ENCODE results near the gene UBN2. TPM values are rescaled to one million over a fixed set of nuclear protein-coding genes. Genes with fewer than 3 reads are reported as not detected.

The UBN2 gene
- total RNA-seq, 3 donors from 2014 or later = 18.7 to 28.2 (median 26.0) TPM

DNA sequence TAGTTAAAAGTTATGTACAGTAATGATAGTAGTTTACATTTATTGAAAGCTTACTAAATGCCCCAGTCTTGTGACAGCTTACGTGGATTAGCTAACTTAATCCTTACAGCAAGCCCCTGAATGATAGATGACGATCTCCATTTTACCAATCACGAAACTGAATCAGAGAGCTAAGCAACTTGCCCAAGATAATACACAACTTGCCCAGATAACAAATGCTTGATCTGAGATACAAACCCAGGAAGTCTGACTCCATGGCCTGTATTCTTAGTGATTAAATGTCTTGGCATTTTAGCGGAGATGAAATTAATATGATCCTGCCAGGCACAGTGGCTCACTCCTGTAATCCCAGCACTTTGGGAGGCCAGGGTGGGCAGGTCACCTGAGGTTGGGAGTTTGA is 63.2 kb downstream of the UBN2 start:
- Histone ChIP-seq H3K36me3 (ENCODE audit: low read depth) (no peaks in the 10 kb centered on the region), H3K9me3 (no peaks in the 10 kb centered on the region), H3K4me1 (ENCODE audit: low read depth) (peaks cover 6% of the 10 kb centered on the region), H3K4me3 (no peak overlapping the region)
- ATAC-seq (no peak), DNase-seq (no peak)
- TF ChIP-seq, protein P1, sequence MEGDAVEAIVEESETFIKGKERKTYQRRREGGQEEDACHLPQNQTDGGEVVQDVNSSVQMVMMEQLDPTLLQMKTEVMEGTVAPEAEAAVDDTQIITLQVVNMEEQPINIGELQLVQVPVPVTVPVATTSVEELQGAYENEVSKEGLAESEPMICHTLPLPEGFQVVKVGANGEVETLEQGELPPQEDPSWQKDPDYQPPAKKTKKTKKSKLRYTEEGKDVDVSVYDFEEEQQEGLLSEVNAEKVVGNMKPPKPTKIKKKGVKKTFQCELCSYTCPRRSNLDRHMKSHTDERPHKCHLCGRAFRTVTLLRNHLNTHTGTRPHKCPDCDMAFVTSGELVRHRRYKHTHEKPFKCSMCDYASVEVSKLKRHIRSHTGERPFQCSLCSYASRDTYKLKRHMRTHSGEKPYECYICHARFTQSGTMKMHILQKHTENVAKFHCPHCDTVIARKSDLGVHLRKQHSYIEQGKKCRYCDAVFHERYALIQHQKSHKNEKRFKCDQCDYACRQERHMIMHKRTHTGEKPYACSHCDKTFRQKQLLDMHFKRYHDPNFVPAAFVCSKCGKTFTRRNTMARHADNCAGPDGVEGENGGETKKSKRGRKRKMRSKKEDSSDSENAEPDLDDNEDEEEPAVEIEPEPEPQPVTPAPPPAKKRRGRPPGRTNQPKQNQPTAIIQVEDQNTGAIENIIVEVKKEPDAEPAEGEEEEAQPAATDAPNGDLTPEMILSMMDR (IDR thresholded peaks at IDR 0.05) = no peak
- intact Hi-C loops (cut with DNase I, micrococcal nuclease) = no loop called here

DNA sequence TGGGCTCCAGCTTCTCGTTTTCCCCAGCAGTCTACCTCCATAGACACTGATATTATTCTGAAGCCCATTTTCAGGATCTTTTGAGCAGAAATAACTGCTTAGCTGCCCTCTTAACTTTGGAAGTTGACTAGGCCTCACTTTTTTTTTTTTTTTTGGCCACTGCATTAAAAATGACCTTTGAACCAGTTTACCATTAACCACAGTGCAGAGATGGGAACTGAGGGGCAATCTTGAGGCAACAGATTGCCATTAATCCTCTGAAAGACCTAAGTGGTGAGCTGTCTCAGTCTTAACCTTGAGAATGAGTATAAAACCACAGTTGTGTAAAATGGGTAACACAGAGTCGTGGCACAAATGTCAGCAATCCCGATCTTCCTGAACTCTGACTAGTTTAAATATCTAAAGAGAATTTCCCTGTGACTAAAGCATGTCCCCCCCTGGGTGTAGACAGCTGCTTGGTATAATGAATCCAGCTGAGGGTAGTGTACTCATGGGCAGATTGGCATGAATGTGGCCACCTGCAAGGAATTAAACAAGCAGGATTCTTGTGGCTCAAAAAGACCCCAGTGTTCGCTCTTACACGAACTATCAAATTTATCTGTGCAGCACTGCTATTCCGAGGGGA is 64.0 kb downstream of the UBN2 start:
- TF ChIP-seq, protein P1 (IDR thresholded peaks at IDR 0.05) = no peak
- intact Hi-C loops (cut with DNase I, micrococcal nuclease) = no loop called here
- H3K9me3 ChIP-seq = no peaks in the 10 kb centered on the region
- H3K36me3 ChIP-seq (ENCODE audit: low read depth) = no peaks in the 10 kb centered on the region
- no peak overlapping the region for H3K4me3 ChIP-seq
- no peak for ATAC-seq
- H3K4me1 ChIP-seq (ENCODE audit: low read depth) = peaks cover 12% of the 10 kb centered on the region
- DNase-seq = no peak

- H3K4me3 ChIP-seq = no peak overlapping the region
- no peak for DNase-seq
- no peaks in the 10 kb centered on the region for H3K36me3 ChIP-seq (ENCODE audit: low read depth)
- H3K4me1 ChIP-seq (ENCODE audit: low read depth) = peaks cover 30% of the 10 kb centered on the region
- intact Hi-C loops (cut with DNase I, micrococcal nuclease) = no loop called here
- no peaks in the 10 kb centered on the region for H3K9me3 ChIP-seq
- ATAC-seq = peak; percentile 84
- TF ChIP-seq, protein P1 (IDR thresholded peaks at IDR 0.05) = no peak
Observed at GRCh38 chr7:139297795-139298194, 66.8 kb downstream of the UBN2 start.

DNA sequence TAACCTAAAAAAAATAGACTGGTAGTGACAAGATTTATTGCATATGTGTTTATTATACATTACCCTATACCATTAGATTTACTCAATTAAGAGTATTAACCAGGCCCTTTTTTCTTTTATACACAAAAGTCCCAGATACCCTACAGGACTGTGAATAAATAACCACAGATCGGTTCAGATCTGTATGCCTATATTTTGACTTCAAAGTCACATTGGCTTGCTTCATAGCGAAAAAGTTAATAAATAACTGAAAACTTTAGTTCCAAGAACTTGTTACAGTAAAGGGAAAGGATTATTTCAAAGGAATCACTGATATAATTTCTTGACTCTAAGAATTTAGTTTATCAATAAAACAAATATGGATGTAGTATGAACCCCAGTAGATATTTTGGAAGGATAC is 68.3 kb downstream of the UBN2 start:
- no peak for ATAC-seq
- intact Hi-C loops (cut with DNase I, micrococcal nuclease) = no loop called here
- Histone ChIP-seq H3K36me3 (ENCODE audit: low read depth) (no peaks in the 10 kb centered on the region), H3K4me1 (ENCODE audit: low read depth) (peaks cover 30% of the 10 kb centered on the region), H3K9me3 (no peaks in the 10 kb centered on the region), H3K4me3 (no peak overlapping the region)
- TF ChIP-seq, protein P1 (IDR thresholded peaks at IDR 0.05) = no peak
- DNase-seq = no peak

DNA sequence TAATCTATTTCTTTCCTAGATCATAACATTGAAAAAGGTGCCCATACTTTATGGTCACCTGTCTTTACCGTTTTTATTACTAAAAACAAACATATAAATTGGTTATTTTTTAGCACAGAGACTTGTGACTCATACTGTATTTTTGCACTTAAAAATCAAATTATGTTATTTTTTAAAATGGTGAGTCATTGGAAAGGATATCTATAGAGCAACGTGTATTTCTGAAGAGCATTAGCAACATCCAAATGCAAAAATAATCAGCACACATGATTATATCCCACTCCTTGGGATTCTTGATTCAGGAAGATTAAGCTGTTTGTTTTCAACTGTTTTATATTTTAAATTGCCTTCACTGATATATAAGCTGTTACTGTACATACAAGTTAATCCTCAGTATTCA is 69.4 kb downstream of the UBN2 start:
- H3K9me3 ChIP-seq = no peaks in the 10 kb centered on the region
- ATAC-seq = no peak
- no peak overlapping the region for H3K4me3 ChIP-seq
- TF ChIP-seq, protein P1 (IDR thresholded peaks at IDR 0.05) = no peak
- peaks cover 30% of the 10 kb centered on the region for H3K4me1 ChIP-seq (ENCODE audit: low read depth)
- intact Hi-C loops (cut with DNase I, micrococcal nuclease) = no loop called here
- H3K36me3 ChIP-seq (ENCODE audit: low read depth) = no peaks in the 10 kb centered on the region
- no peak for DNase-seq

GRCh38 chr7:139304517-139304916 is 73.5 kb downstream of the UBN2 start:
- intact Hi-C loops (cut with DNase I, micrococcal nuclease) = no loop called here
- Histone ChIP-seq H3K36me3 (ENCODE audit: low read depth) (no peaks in the 10 kb centered on the region), H3K4me3 (no peak overlapping the region), H3K4me1 (ENCODE audit: low read depth) (peaks cover 21% of the 10 kb centered on the region), H3K9me3 (no peaks in the 10 kb centered on the region)
- no peak for ATAC-seq
- no peak for DNase-seq
- TF ChIP-seq, protein P1 (IDR thresholded peaks at IDR 0.05) = no peak
